IMR-90 (cell line): ENCODE measurements around the gene SYNC. TPM values are rescaled to one million over a fixed set of nuclear protein-coding genes. Genes with fewer than 3 reads are reported as not detected.

Experiments
- ATAC-seq: fragments of 200-7000 bp; cut with Tn5 transposase; 2 replicates; pipeline ENCODE4 v1.9.1; 2020; ENCODE audit warnings: low read depth, mild to moderate bottlenecking, moderate library complexity
- BruUV-seq: library from RNA; stranded (reverse); fragments of 400-500 nt; replicated peaks from 2 replicates; lab custom pipeline; 2021; lab: Mats Ljungman, UMichigan
- CTCF ChIA-PET: fragments of 300-600 bp; formaldehyde crosslinking; extraction: SDS; loops from one replicate; lab custom pipeline; 2021; ENCODE audit warnings: antibody characterized with exemption; lab: Yijun Ruan, JAX
- POLR2A ChIA-PET: fragments of 300-600 bp; sonication (Branson Sonifier 250); formaldehyde crosslinking; loops from one replicate; lab custom pipeline; 2022; ENCODE audit warnings: antibody characterized with exemption; ENCODE audit not compliant: unreplicated experiment; lab: Charles Lee
- DNase-seq: peaks from one replicate; pipeline ENCODE4 v3.0.0; 2013
- H2AFZ ChIP-seq: replicated peaks from 2 replicates; pipeline ENCODE3; 2013; ENCODE audit warnings: low read length, mild to moderate bottlenecking; ENCODE audit not compliant: poor library complexity
- H2AK5ac ChIP-seq: 2 replicates; pipeline ENCODE4 v1.6.1; 2013; ENCODE audit warnings: low read depth, low read length, inconsistent platforms
- H2AK9ac ChIP-seq: replicated peaks from 2 replicates; pipeline ENCODE3; 2013; ENCODE audit warnings: mild to moderate bottlenecking, low read depth, low read length, moderate library complexity; ENCODE audit not compliant: poor library complexity
- H2BK120ac ChIP-seq: 2 replicates; pipeline ENCODE4 v1.6.1; 2013; ENCODE audit warnings: low read depth, low read length, inconsistent platforms
- H2BK15ac ChIP-seq: 3 replicates; pipeline ENCODE4 v1.6.1; 2013; ENCODE audit warnings: low read depth, low read length, inconsistent platforms
- H2BK20ac ChIP-seq: 2 replicates; pipeline ENCODE4 v1.6.1; 2013; ENCODE audit warnings: low read depth, mild to moderate bottlenecking, inconsistent platforms, low read length, moderate library complexity
- H2BK5ac ChIP-seq: 2 replicates; pipeline ENCODE4 v1.6.1; 2013; ENCODE audit warnings: mild to moderate bottlenecking, low read depth, low read length, inconsistent platforms; ENCODE audit not compliant: poor library complexity, severe bottlenecking
- H3K14ac ChIP-seq: replicated peaks from 2 replicates; pipeline ENCODE4 v1.6.1; 2013; ENCODE audit warnings: low read depth, low read length, inconsistent platforms
- H3K18ac ChIP-seq: 2 replicates; pipeline ENCODE4 v1.6.1; 2013; ENCODE audit warnings: low read depth, low read length, control low read depth
- H3K23ac ChIP-seq: 2 replicates; pipeline ENCODE4 v1.6.1; 2013; ENCODE audit warnings: low read depth, low read length, inconsistent platforms
- H3K27ac ChIP-seq: 2 replicates; pipeline ENCODE4 v1.5.1; 2013; ENCODE audit warnings: mild to moderate bottlenecking, control low read depth, low read length; ENCODE audit not compliant: insufficient read depth
- H3K27me3 ChIP-seq: 2 replicates; pipeline ENCODE4 v1.6.1; 2013; ENCODE audit warnings: low read length; ENCODE audit not compliant: control insufficient read depth, insufficient read depth
- H3K36me3 ChIP-seq: 2 replicates; pipeline ENCODE4 v1.6.1; 2013; ENCODE audit warnings: low read length, mixed read lengths; ENCODE audit not compliant: control insufficient read depth, insufficient read depth
- H3K4ac ChIP-seq: 2 replicates; pipeline ENCODE4 v1.6.1; 2013; ENCODE audit warnings: low read depth, low read length, inconsistent platforms
- H3K4me1 ChIP-seq: 2 replicates; pipeline ENCODE4 v1.6.1; 2013; ENCODE audit warnings: low read length, mixed read lengths; ENCODE audit not compliant: control insufficient read depth, insufficient read depth
- H3K4me2 ChIP-seq: 2 replicates; pipeline ENCODE4 v1.6.1; 2013; ENCODE audit warnings: low read depth, mild to moderate bottlenecking, control low read depth, low read length, moderate library complexity
- H3K4me3 ChIP-seq: 2 replicates; pipeline ENCODE4 v1.5.1; 2013; ENCODE audit warnings: low read depth, mild to moderate bottlenecking, control low read depth, low read length, moderate library complexity; ENCODE audit not compliant: insufficient read depth
- H3K56ac ChIP-seq: 2 replicates; pipeline ENCODE4 v1.6.1; 2013; ENCODE audit warnings: low read length, inconsistent platforms; ENCODE audit not compliant: insufficient read depth; ENCODE audit errors: extremely low read depth
- H3K79me1 ChIP-seq, 2 experiments: 2 replicates each; pipeline ENCODE4 v1.6.1; 2013; ENCODE audit warnings: low read length in 2 of 2, inconsistent platforms in 1 of 2, low read depth in 1 of 2
- H3K9ac ChIP-seq: 2 replicates; pipeline ENCODE4 v1.6.1; 2013; ENCODE audit warnings: low read depth, low read length, control low read depth
- H3K9me1 ChIP-seq: 2 replicates; pipeline ENCODE4 v1.6.1; 2013; ENCODE audit warnings: low read length, inconsistent platforms; ENCODE audit not compliant: insufficient read depth
- H3K9me3 ChIP-seq: 2 replicates; pipeline ENCODE4 v1.6.1; 2013; ENCODE audit warnings: low read length; ENCODE audit not compliant: control insufficient read depth, insufficient read depth
- H4K20me1 ChIP-seq: 2 replicates; pipeline ENCODE4 v1.6.1; 2013; ENCODE audit warnings: low read length, inconsistent platforms; ENCODE audit not compliant: insufficient read depth
- H4K5ac ChIP-seq: 2 replicates; pipeline ENCODE4 v1.6.1; 2013; ENCODE audit warnings: mild to moderate bottlenecking, low read depth, low read length, control low read depth
- H4K8ac ChIP-seq, 2 experiments: 2 replicates each; pipeline ENCODE4 v1.6.1; 2013; ENCODE audit warnings: low read depth in 2 of 2, low read length in 2 of 2, control low read depth in 1 of 2, inconsistent platforms in 1 of 2
- H4K91ac ChIP-seq: 2 replicates; pipeline ENCODE4 v1.6.1; 2013; ENCODE audit warnings: low read depth, low read length, inconsistent platforms; ENCODE audit not compliant: insufficient read depth
- BHLHE40 ChIP-seq: fragments of 150-350 bp; IDR thresholded peaks from 2 replicates; pipeline ENCODE4 v1.6.1; 2016; ENCODE audit warnings: mild to moderate bottlenecking, low read depth, low read length
- CEBPB ChIP-seq: IDR thresholded peaks from 2 replicates; pipeline ENCODE4 v1.6.1; 2012; ENCODE audit warnings: low read depth, low read length, improper control_type of control experiment
- CHD1 ChIP-seq: IDR thresholded peaks from 2 replicates; pipeline ENCODE4 v1.6.1; 2012; ENCODE audit warnings: low read depth, low read length, improper control_type of control experiment
- CTCF ChIP-seq: conservative IDR thresholded peaks from 2 replicates; pipeline ENCODE4 v1.5.1; 2012; ENCODE audit warnings: mild to moderate bottlenecking, low read depth, low read length, improper control_type of control experiment
- ELK1 ChIP-seq: fragments of 150-350 bp; IDR thresholded peaks from 2 replicates; pipeline ENCODE4 v1.6.1; 2016; ENCODE audit warnings: low read depth, mild to moderate bottlenecking, low read length, moderate library complexity, borderline replicate concordance
- FOS ChIP-seq: fragments of 150-350 bp; IDR thresholded peaks from 2 replicates; pipeline ENCODE4 v1.6.1; 2016; ENCODE audit warnings: low read depth, low read length
- MAFK ChIP-seq: IDR thresholded peaks from 2 replicates; pipeline ENCODE4 v1.6.1; 2012; ENCODE audit warnings: low read depth, low read length, improper control_type of control experiment
- MAZ ChIP-seq: IDR thresholded peaks from 2 replicates; pipeline ENCODE4 v1.6.1; 2012; ENCODE audit warnings: low read depth, mild to moderate bottlenecking, low read length, improper control_type of control experiment, moderate library complexity, borderline replicate concordance
- MXI1 ChIP-seq: IDR thresholded peaks from 2 replicates; pipeline ENCODE4 v1.6.1; 2012; ENCODE audit warnings: low read depth, mild to moderate bottlenecking, low read length, moderate library complexity, borderline replicate concordance
- NFE2L2 ChIP-seq: fragments of 150-350 bp; IDR thresholded peaks from 2 replicates; pipeline ENCODE4 v1.6.1; 2016; ENCODE audit warnings: low read depth, mild to moderate bottlenecking, low read length
- POLR2A ChIP-seq: IDR thresholded peaks from 2 replicates; pipeline ENCODE4 v1.6.1; 2012; ENCODE audit warnings: mild to moderate bottlenecking, low read depth, low read length
- RAD21 ChIP-seq: IDR thresholded peaks from 2 replicates; pipeline ENCODE4 v1.6.1; 2012; ENCODE audit warnings: low read length, improper control_type of control experiment
- RCOR1 ChIP-seq: IDR thresholded peaks from 2 replicates; pipeline ENCODE4 v1.6.1; 2012; ENCODE audit warnings: mild to moderate bottlenecking, low read length, improper control_type of control experiment; ENCODE audit not compliant: insufficient replicate concordance
- RFX5 ChIP-seq: IDR thresholded peaks from 2 replicates; pipeline ENCODE4 v1.8.0; 2012; ENCODE audit warnings: low read depth, mild to moderate bottlenecking, low read length, moderate library complexity
- SMC3 ChIP-seq: fragments of 150-350 bp; IDR thresholded peaks from 2 replicates; pipeline ENCODE4 v1.6.1; 2016; ENCODE audit warnings: low read depth, mild to moderate bottlenecking, antibody characterized with exemption, low read length, moderate library complexity
- USF2 ChIP-seq: fragments of 150-350 bp; IDR thresholded peaks from 2 replicates; pipeline ENCODE4 v1.6.1; 2017; ENCODE audit warnings: mild to moderate bottlenecking, antibody characterized with exemption, low read length, low read depth
- WGBS, 2 experiments: methylation state at CpG; one replicate each; pipeline versions ENCODE4 v1.1.5 to v1.1.7; 2013; ENCODE audit warnings: missing lambda C conversion rate in 2 of 2; ENCODE audit not compliant: insufficient read length in 1 of 2; ENCODE audit errors: extremely low coverage in 2 of 2; 5-methylcytosine and 5-hydroxymethylcytosine counted together
- dilution Hi-C: fragments of 300-500 bp; cut with HindIII; formaldehyde crosslinking; loops from one replicate; pipeline ENCODE4 v1.14.3; 2018; ENCODE audit warnings: low sequenced_read_pairs; ENCODE audit not compliant: unreplicated experiment
- in situ Hi-C: fragments of 300-500 bp; cut with MboI; formaldehyde crosslinking; loops from 3 replicates; pipeline ENCODE4 v1.14.3; 2019; ENCODE audit warnings: low sequenced_read_pairs, inconsistent platforms, mixed read lengths
- intact Hi-C: fragments of 100-400 bp; cut with micrococcal nuclease; formaldehyde crosslinking; loops from 2 replicates; pipeline ENCODE4 v1.10.0; 2022
- polyA plus RNA-seq, 3 experiments: library from polyadenylated mRNA; depleted of rRNA; stranded (reverse); fragments of >200 nt; gene quantifications; 2 replicates each; pipeline ENCODE4 v1.2.3, GENCODE V29; 2012; ENCODE audit warnings: low replicate concordance in 1 of 3
- total RNA-seq: library from RNA; depleted of rRNA; stranded (reverse); fragments of >200 nt; gene quantifications from 2 replicates; pipeline ENCODE4 v1.2.3, GENCODE V29; 2012

Gene SYNC
- total and polyA plus RNA-seq, 2 of the 4 experiments (the other 2 are of a cell fraction), result 48.9 to 103 TPM

- Histone ChIP-seq H3K9ac (no peak overlapping the region), H4K8ac (no peak overlapping the region), H4K20me1 (0 out of 2 replicates have a peak, but pooled peaks cover under 1% of the 10 kb centered on the region), H4K91ac (no peak overlapping the region), H3K56ac (no peak overlapping the region), H3K4me2 (no peak overlapping the region), H3K79me1 (peaks cover 6 to 35% of the 10 kb centered on the region in 2 experiments), H2BK5ac (no peak overlapping the region), H2BK120ac (no peak overlapping the region), H2AK5ac (no peak overlapping the region), H3K27me3 (no peaks in the 10 kb centered on the region), H3K4ac (no peak overlapping the region), H3K27ac (no peak overlapping the region), H3K23ac (no peak overlapping the region; the same call in 1 of the 2 replicates), H3K9me1 (no peaks in the 10 kb centered on the region), H3K18ac (no peak overlapping the region), H3K4me1 (0 out of 2 replicates have a peak, but pooled peaks cover 2% of the 10 kb centered on the region), H2BK20ac (no peak overlapping the region), H4K5ac (no peak overlapping the region), H3K9me3 (no peaks in the 10 kb centered on the region), H2AK9ac (no peak overlapping the region), H2BK15ac (no peak overlapping the region), H3K36me3 (peaks cover 57% of the 10 kb centered on the region), H3K14ac (no peak overlapping the region), H2AFZ (no peak overlapping the region), H3K4me3 (no peak overlapping the region)
- BruUV-seq, result no TSS peak
- dilution Hi-C loops, result no loop called here
- WGBS, 2 experiments, result no CpG with 5 or more reads among the region's 1 CpG
- intact Hi-C loops, result no loop called here
- ATAC-seq (no peak), DNase-seq (no peak)
- in situ Hi-C loops, result no loop called here
- ChIA-PET POLR2A (no interaction called here), CTCF (no interaction called here)
- TF ChIP-seq FOS (no peak), CEBPB (no peak), MAZ (no peak), CTCF (no peak), USF2 (no peak), SMC3 (no peak), POLR2A (no peak), ELK1 (no peak), BHLHE40 (no peak), CHD1 (no peak), MAFK (no peak), NFE2L2 (no peak), MXI1 (no peak), RFX5 (no peak), RCOR1 (no peak), RAD21 (no peak)
Measured at GRCh38 chr1:32665915-32666314, 36.7 kb downstream of the SYNC start.
